PFSK-1 (cell line): ENCODE results near the gene AP3B1.

ENCODE experiments used
- FOXP2 ChIP-seq: optimal IDR thresholded peaks from 2 replicates; pipeline ENCODE3; 2011; ENCODE audit warnings: borderline replicate concordance, control low read depth, inconsistent platforms; ENCODE audit not compliant: insufficient read depth; ENCODE audit errors: extremely low read length, extremely low read depth
- POLR2AphosphoS5 ChIP-seq: IDR thresholded peaks from 2 replicates; pipeline ENCODE4 v1.6.1; 2012; ENCODE audit warnings: low read depth, mild to moderate bottlenecking, control low read depth, low read length, moderate library complexity
- SIN3A ChIP-seq: IDR thresholded peaks from 2 replicates; pipeline ENCODE4 v1.6.1; 2012; ENCODE audit warnings: mild to moderate bottlenecking, low read length, moderate library complexity, borderline replicate concordance; ENCODE audit not compliant: insufficient read depth
- TAF1 ChIP-seq: IDR thresholded peaks from 2 replicates; pipeline ENCODE4 v1.6.1; 2012; ENCODE audit warnings: low read length, control low read depth, borderline replicate concordance; ENCODE audit not compliant: insufficient read depth
- TF ChIP-seq, protein P1 (sequence below), 2 experiments: IDR thresholded peaks; 2 replicates each; pipeline versions ENCODE4 v1.6.1 to v1.8.0; 2011 to 2012; ENCODE audit warnings: low read depth in 2 of 2, low read length in 2 of 2, control low read depth in 1 of 2, inconsistent platforms in 1 of 2, mild to moderate bottlenecking in 1 of 2, moderate library complexity in 1 of 2; ENCODE audit not compliant: insufficient read depth in 1 of 2

AP3B1 gene

DNA sequence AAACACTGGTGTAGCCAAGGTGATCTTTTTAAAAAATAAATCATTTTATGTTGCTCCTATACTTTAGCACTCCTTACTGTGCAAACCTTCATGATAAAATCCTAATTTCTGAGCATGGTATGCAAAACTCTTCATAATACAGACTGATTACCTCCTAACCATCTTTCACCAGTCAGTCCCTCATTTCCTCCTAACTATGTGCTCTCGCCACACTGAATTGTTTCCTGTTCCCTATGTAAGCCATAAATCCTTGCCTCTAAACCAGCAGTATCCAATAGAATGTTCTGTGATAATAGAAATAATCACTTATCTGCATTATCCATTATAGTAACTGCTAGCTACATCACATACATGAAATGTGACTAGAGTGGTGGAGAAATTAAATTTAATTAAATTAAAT, 10.7 kb downstream of the AP3B1 start:
- no peak for TF ChIP-seq POLR2AphosphoS5

DNA sequence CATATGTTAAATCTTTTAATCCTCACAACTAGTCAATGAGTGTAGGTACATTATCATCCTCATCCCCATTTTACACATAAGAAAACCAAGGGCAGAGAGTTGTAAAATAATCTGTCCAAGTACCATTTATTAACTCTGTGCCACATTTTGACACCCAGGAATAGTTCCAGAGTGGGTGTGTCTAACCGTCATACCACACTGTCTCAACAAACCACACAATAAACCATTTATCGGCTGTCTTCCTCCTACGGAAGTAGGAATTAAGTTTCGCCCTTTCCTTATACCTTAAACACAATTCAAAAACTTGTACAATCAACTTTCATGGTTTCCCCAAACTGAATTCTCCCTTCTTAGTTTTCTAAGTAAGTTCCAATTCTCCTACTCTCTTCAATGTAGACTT, 11.4 kb downstream of the AP3B1 start:
- TF ChIP-seq TAF1: no peak
- no peak for TF ChIP-seq POLR2AphosphoS5
- no peak for TF ChIP-seq SIN3A
- no peak for TF ChIP-seq FOXP2
- TF ChIP-seq, protein P1, sequence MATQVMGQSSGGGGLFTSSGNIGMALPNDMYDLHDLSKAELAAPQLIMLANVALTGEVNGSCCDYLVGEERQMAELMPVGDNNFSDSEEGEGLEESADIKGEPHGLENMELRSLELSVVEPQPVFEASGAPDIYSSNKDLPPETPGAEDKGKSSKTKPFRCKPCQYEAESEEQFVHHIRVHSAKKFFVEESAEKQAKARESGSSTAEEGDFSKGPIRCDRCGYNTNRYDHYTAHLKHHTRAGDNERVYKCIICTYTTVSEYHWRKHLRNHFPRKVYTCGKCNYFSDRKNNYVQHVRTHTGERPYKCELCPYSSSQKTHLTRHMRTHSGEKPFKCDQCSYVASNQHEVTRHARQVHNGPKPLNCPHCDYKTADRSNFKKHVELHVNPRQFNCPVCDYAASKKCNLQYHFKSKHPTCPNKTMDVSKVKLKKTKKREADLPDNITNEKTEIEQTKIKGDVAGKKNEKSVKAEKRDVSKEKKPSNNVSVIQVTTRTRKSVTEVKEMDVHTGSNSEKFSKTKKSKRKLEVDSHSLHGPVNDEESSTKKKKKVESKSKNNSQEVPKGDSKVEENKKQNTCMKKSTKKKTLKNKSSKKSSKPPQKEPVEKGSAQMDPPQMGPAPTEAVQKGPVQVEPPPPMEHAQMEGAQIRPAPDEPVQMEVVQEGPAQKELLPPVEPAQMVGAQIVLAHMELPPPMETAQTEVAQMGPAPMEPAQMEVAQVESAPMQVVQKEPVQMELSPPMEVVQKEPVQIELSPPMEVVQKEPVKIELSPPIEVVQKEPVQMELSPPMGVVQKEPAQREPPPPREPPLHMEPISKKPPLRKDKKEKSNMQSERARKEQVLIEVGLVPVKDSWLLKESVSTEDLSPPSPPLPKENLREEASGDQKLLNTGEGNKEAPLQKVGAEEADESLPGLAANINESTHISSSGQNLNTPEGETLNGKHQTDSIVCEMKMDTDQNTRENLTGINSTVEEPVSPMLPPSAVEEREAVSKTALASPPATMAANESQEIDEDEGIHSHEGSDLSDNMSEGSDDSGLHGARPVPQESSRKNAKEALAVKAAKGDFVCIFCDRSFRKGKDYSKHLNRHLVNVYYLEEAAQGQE (IDR thresholded peaks at IDR 0.05; ENCODE audit: insufficient read depth in 1 of 2, low read depth in 2 of 2, low read length in 2 of 2): no peak

DNA sequence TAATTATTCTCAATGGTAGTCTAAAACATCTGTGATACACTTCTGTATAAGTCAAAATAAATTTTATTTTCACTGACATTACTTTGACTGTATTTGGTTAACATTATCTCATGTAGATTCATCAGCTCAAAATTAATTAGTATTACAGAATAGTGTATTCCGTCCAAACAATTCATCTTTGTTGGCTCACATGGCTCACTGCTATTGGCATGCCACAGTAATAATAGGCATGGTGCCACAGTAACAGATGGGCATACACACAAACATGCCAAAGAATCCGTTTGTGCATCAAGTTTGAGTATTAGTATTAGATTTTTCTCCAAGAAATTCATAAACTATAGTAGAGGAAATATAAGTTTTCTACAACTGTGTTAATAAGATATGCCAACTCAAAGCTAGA, 14.2 kb downstream of the AP3B1 start:
- TF ChIP-seq SIN3A (no peak), FOXP2 (no peak), TAF1 (no peak), POLR2AphosphoS5 (no peak)
- TF ChIP-seq, protein P1 (IDR thresholded peaks at IDR 0.05; ENCODE audit: insufficient read depth in 1 of 2, low read depth in 2 of 2, low read length in 2 of 2): no peak

DNA sequence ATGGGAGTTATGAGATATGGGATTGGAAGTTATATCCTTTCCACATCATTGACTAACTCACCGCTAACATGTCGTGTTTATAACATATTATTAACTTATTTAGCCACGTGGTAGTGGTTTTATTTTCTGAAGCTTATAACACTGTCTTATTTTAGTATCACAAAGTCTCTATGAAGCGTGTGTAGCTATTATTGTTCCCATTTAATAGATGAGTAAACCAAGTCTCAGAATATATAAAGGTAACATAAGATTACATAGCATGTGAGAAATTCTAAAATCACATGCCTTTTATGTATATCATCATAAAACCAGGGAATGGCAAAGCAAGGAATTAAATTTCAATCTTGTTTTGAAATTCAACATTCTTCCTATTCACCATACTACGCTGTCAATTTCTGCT, 15.3 kb downstream of the AP3B1 start:
- TF ChIP-seq TAF1 (no peak), FOXP2 (no peak), POLR2AphosphoS5 (no peak), SIN3A (no peak)
- TF ChIP-seq, protein P1 (IDR thresholded peaks at IDR 0.05; ENCODE audit: insufficient read depth in 1 of 2, low read depth in 2 of 2, low read length in 2 of 2): no peak

DNA sequence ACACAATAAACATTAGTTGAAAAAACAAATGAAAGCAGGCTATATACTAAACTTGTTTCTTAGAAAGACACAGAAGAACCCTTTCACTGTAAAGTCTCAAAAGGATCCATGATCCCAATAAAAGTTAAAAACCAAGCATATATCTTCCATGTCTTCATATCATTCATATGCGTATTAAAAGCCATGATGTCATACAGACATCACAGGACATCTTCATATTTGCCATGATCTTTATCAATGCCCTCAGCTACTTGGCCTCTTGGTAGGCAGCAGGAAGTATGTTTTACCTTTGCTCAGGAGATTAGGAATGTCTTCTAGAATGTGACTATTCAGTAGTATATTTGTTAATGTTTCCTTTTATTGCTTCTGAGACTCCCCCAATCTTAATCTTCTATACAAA, 16.8 kb downstream of the AP3B1 start:
- TF ChIP-seq TAF1 (no peak), POLR2AphosphoS5 (no peak), SIN3A (no peak), FOXP2 (no peak)
- TF ChIP-seq, protein P1 (IDR thresholded peaks at IDR 0.05; ENCODE audit: insufficient read depth in 1 of 2, low read depth in 2 of 2, low read length in 2 of 2): no peak
